ENCODE measurements around the gene FRK.

Gene FRK

DNA sequence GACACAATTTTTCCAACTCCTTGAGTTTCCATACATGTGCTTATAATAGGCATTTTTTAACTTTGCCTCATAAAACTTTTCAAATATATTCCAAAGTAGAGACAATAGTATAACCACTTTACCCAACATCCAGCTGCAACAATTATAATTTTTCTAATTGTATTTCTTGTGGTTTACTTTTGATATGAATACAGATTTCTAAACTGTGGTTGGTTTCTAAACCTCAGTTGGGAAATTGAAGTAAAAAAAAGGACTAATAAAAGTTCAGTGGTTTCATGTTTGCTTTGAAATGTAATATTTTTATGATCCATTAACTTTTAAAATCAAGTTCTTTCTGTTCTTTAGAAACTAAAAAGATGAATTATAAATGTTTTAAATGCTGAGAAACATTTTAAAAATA is 40.0 kb downstream of the FRK start:
- Histone ChIP-seq H3K4me3 (ENCODE audit: insufficient read depth, low read depth, low read length) (no peak overlapping the region), H3K27ac (ENCODE audit: insufficient read depth, low read depth, low read length, poor library complexity, severe bottlenecking) (no peak overlapping the region), H3K4me1 (ENCODE audit: control insufficient read depth, insufficient read depth, low read length) (no peaks in the 10 kb centered on the region), H3K9me3 (ENCODE audit: control insufficient read depth, low read length) (no peaks in the 10 kb centered on the region), H3K36me3 (ENCODE audit: control insufficient read depth, insufficient read depth, low read length) (no peaks in the 10 kb centered on the region), H3K27me3 (ENCODE audit: control insufficient read depth, insufficient read depth, low read length, poor library complexity, severe bottlenecking) (no peaks in the 10 kb centered on the region)

DNA sequence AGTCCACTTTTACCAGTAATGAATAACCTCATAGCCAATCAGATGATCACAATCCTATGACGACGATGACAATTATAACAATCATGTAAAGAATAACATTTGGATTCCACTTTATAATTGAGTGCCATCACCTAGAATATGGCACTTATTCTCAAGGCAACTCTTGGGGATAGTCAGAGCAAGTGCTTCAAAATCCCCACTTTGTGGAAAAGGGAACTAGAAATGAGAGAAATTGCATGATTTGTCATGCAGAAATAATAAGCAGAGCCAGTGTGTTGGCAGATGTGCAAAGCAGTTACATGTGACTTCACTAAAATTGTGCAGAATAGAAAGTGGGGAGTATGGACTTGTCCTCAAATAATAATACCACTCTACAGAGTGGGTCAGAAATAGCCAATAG is 41.3 kb downstream of the FRK start:
- no peaks in the 10 kb centered on the region for H3K9me3 ChIP-seq (ENCODE audit: control insufficient read depth, low read length)
- no peaks in the 10 kb centered on the region for H3K4me1 ChIP-seq (ENCODE audit: control insufficient read depth, insufficient read depth, low read length)
- 96% methylated on average over 2 of the region's 2 CpGs for WGBS, 2 experiments
- H3K36me3 ChIP-seq (ENCODE audit: control insufficient read depth, insufficient read depth, low read length), result no peaks in the 10 kb centered on the region
- H3K27ac ChIP-seq (ENCODE audit: insufficient read depth, low read depth, low read length, poor library complexity, severe bottlenecking), result no peak overlapping the region
- no peaks in the 10 kb centered on the region for H3K27me3 ChIP-seq (ENCODE audit: control insufficient read depth, insufficient read depth, low read length, poor library complexity, severe bottlenecking)
- no peak overlapping the region for H3K4me3 ChIP-seq (ENCODE audit: insufficient read depth, low read depth, low read length)

GRCh38 chr6:116018976-116019375 is 41.7 kb downstream of the FRK start:
- no peaks in the 10 kb centered on the region for H3K4me1 ChIP-seq (ENCODE audit: control insufficient read depth, insufficient read depth, low read length)
- 80 to 89% methylated on average over 1 of the region's 1 CpG for WGBS, 2 experiments

DNA sequence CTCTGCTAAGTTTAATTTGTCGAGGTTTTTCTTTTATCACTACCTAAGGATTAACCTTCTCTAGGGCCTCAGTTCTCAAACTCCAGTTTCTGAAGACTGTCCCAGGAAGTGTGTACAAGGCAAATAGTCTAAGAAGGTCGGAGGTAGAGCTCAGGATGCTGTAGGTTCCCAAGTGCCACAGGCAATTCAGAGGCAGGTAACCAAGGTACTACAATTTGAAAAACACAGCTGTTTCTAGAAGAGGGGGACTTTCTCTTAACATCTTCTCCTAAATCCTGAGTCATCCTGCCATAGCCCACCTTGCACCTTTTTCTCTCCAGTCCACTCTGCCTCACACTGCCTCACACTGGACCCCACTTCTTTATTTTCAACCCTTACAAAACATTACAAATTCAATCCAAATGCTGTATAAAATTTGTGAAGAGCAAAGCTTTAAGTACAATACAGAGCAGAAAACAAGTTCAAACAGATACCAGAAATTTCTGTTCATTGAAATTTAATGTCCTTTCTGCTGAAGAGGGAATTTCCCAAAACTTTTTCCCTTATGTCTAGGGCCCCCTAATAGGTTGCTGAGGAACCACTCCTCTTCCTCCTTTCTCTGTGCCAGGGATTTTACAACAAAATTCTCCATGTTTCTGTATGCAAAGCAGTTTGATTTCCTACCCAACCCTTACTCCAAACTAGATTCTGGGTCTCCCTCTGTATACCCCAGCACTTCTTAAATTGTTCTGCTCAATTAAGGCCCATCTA is 43.0 kb downstream of the FRK start:
- no peak overlapping the region for H3K4me3 ChIP-seq (ENCODE audit: insufficient read depth, low read depth, low read length)
- no peaks in the 10 kb centered on the region for H3K36me3 ChIP-seq (ENCODE audit: control insufficient read depth, insufficient read depth, low read length)
- H3K27me3 ChIP-seq (ENCODE audit: control insufficient read depth, insufficient read depth, low read length, poor library complexity, severe bottlenecking), result no peaks in the 10 kb centered on the region
- H3K9me3 ChIP-seq (ENCODE audit: control insufficient read depth, low read length), result no peaks in the 10 kb centered on the region
- H3K4me1 ChIP-seq (ENCODE audit: control insufficient read depth, insufficient read depth, low read length), result no peaks in the 10 kb centered on the region
- H3K27ac ChIP-seq (ENCODE audit: insufficient read depth, low read depth, low read length, poor library complexity, severe bottlenecking), result no peak overlapping the region
- 94 to 100% methylated on average over 2 of the region's 2 CpGs for WGBS, 2 experiments

More at GRCh38 chr6:116018976-116019375, 41.7 kb downstream of the FRK start:
- Histone ChIP-seq H3K36me3 (ENCODE audit: control insufficient read depth, insufficient read depth, low read length) (no peaks in the 10 kb centered on the region), H3K27ac (ENCODE audit: insufficient read depth, low read depth, low read length, poor library complexity, severe bottlenecking) (no peak overlapping the region), H3K27me3 (ENCODE audit: control insufficient read depth, insufficient read depth, low read length, poor library complexity, severe bottlenecking) (no peaks in the 10 kb centered on the region), H3K9me3 (ENCODE audit: control insufficient read depth, low read length) (no peaks in the 10 kb centered on the region), H3K4me3 (ENCODE audit: insufficient read depth, low read depth, low read length) (no peak overlapping the region)

DNA sequence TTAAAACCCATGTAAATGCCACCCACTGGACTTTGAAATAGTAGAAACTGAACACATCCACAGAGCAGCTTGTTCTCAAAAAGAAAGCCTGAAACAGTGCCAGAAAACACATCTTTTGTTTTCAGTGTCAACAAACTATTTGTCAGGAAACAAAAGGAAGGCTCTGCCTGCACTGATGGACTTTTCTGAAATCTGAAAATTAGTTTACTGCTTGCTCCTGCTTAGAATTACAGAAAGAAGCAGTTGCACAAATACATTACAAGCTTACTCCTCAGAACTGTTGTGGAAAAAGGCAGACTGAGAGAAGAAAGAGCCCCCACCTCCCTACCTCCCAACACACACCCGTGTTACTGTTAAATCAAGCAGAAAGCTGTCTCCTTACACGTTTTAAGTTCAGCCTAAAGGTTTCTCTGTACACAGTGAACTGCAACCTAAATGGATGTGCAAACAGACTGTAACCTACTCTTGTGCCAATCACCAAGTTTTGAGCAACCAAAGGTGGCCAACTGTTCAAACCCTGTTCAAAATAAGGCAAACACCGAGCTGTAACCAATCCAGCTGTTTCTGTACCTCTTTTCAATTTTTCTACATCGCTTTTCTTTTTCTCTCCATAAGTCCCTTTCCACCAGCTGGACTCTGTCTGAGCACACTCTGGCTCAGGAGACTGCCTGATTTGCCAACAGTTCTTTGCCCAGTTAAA is 43.7 kb downstream of the FRK start:
- 72 to 77% methylated on average over 4 of the region's 4 CpGs for WGBS, 2 experiments
- H3K9me3 ChIP-seq (ENCODE audit: control insufficient read depth, low read length), result no peaks in the 10 kb centered on the region
- H3K27me3 ChIP-seq (ENCODE audit: control insufficient read depth, insufficient read depth, low read length, poor library complexity, severe bottlenecking), result no peaks in the 10 kb centered on the region
- no peaks in the 10 kb centered on the region for H3K4me1 ChIP-seq (ENCODE audit: control insufficient read depth, insufficient read depth, low read length)
- no peak overlapping the region for H3K27ac ChIP-seq (ENCODE audit: insufficient read depth, low read depth, low read length, poor library complexity, severe bottlenecking)
- no peaks in the 10 kb centered on the region for H3K36me3 ChIP-seq (ENCODE audit: control insufficient read depth, insufficient read depth, low read length)
- H3K4me3 ChIP-seq (ENCODE audit: insufficient read depth, low read depth, low read length), result no peak overlapping the region

- Histone ChIP-seq H3K36me3 (ENCODE audit: control insufficient read depth, insufficient read depth, low read length) (no peaks in the 10 kb centered on the region), H3K4me1 (ENCODE audit: control insufficient read depth, insufficient read depth, low read length) (no peaks in the 10 kb centered on the region), H3K4me3 (ENCODE audit: insufficient read depth, low read depth, low read length) (no peak overlapping the region), H3K27me3 (ENCODE audit: control insufficient read depth, insufficient read depth, low read length, poor library complexity, severe bottlenecking) (no peaks in the 10 kb centered on the region), H3K27ac (ENCODE audit: insufficient read depth, low read depth, low read length, poor library complexity, severe bottlenecking) (no peak overlapping the region), H3K9me3 (ENCODE audit: control insufficient read depth, low read length) (no peaks in the 10 kb centered on the region)
Observed at GRCh38 chr6:116015983-116016382, 44.7 kb downstream of the FRK start.

- no peaks in the 10 kb centered on the region for H3K4me1 ChIP-seq (ENCODE audit: control insufficient read depth, insufficient read depth, low read length)
- H3K36me3 ChIP-seq (ENCODE audit: control insufficient read depth, insufficient read depth, low read length), result no peaks in the 10 kb centered on the region
- H3K27me3 ChIP-seq (ENCODE audit: control insufficient read depth, insufficient read depth, low read length, poor library complexity, severe bottlenecking), result no peaks in the 10 kb centered on the region
- no peaks in the 10 kb centered on the region for H3K9me3 ChIP-seq (ENCODE audit: control insufficient read depth, low read length)
- H3K4me3 ChIP-seq (ENCODE audit: insufficient read depth, low read depth, low read length), result no peak overlapping the region
- no peak overlapping the region for H3K27ac ChIP-seq (ENCODE audit: insufficient read depth, low read depth, low read length, poor library complexity, severe bottlenecking)
Observed at GRCh38 chr6:116015561-116015960, 45.1 kb downstream of the FRK start.

DNA sequence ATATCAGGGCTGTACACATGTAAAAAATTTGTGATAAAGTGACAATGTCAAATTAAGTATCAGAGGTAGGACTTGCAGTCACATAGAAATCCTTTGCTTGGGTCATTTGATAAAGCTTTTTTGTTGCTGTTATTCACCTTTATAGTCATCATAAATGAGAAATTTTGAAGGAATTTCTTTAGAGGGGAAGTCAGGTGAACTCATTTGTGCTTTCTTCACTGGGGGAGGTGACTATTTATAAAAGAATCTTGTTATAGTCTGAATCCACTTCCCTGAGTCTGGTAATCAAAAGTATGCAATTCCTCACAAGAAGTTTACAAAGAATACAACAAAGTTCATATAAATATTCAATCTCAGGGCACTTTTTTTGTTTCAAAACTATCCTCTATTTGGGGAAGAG is 47.7 kb downstream of the FRK start:
- H3K4me3 ChIP-seq (ENCODE audit: insufficient read depth, low read depth, low read length), result no peak overlapping the region
- no peak overlapping the region for H3K27ac ChIP-seq (ENCODE audit: insufficient read depth, low read depth, low read length, poor library complexity, severe bottlenecking)
- H3K4me1 ChIP-seq (ENCODE audit: control insufficient read depth, insufficient read depth, low read length), result no peaks in the 10 kb centered on the region

GRCh38 chr6:116012471-116012949 is 48.2 kb downstream of the FRK start:
- Histone ChIP-seq H3K36me3 (ENCODE audit: control insufficient read depth, insufficient read depth, low read length) (no peaks in the 10 kb centered on the region), H3K4me1 (ENCODE audit: control insufficient read depth, insufficient read depth, low read length) (no peaks in the 10 kb centered on the region), H3K9me3 (ENCODE audit: control insufficient read depth, low read length) (no peaks in the 10 kb centered on the region), H3K4me3 (ENCODE audit: insufficient read depth, low read depth, low read length) (no peak overlapping the region), H3K27me3 (ENCODE audit: control insufficient read depth, insufficient read depth, low read length, poor library complexity, severe bottlenecking) (no peaks in the 10 kb centered on the region), H3K27ac (ENCODE audit: insufficient read depth, low read depth, low read length, poor library complexity, severe bottlenecking) (no peak overlapping the region)
- WGBS, 2 experiments, result 100% methylated on average over 1 of the region's 1 CpG; no CpG with 5 or more reads in 1 of the 2 experiments

More for the DNA sequence above, 47.7 kb downstream of the FRK start:
- Histone ChIP-seq H3K9me3 (ENCODE audit: control insufficient read depth, low read length) (no peaks in the 10 kb centered on the region), H3K36me3 (ENCODE audit: control insufficient read depth, insufficient read depth, low read length) (no peaks in the 10 kb centered on the region), H3K27me3 (ENCODE audit: control insufficient read depth, insufficient read depth, low read length, poor library complexity, severe bottlenecking) (no peaks in the 10 kb centered on the region)

- H3K27ac ChIP-seq (ENCODE audit: insufficient read depth, low read depth, low read length, poor library complexity, severe bottlenecking), result no peak overlapping the region
Observed at GRCh38 chr6:116011520-116011919, 49.2 kb downstream of the FRK start.

More at GRCh38 chr6:116011520-116011919, 49.2 kb downstream of the FRK start:
- Histone ChIP-seq H3K4me3 (ENCODE audit: insufficient read depth, low read depth, low read length) (no peak overlapping the region), H3K27me3 (ENCODE audit: control insufficient read depth, insufficient read depth, low read length, poor library complexity, severe bottlenecking) (no peaks in the 10 kb centered on the region), H3K9me3 (ENCODE audit: control insufficient read depth, low read length) (no peaks in the 10 kb centered on the region), H3K36me3 (ENCODE audit: control insufficient read depth, insufficient read depth, low read length) (no peaks in the 10 kb centered on the region), H3K4me1 (ENCODE audit: control insufficient read depth, insufficient read depth, low read length) (no peaks in the 10 kb centered on the region)
- WGBS, 2 experiments, result 84 to 97% methylated on average over 3 of the region's 3 CpGs

Data from ectodermal cell (in vitro differentiated cells).